ENCODE data around the gene FOXR1.
"Not testable (repeated sequence)": the region's sequence is repeated elsewhere in the genome, so short reads cannot be mapped to it uniquely, and the experiment has no call there.

FOXR1 gene

GRCh38 chr11:118958577-118958976 is 13.0 kb upstream of the FOXR1 start:
- no peak overlapping the region for H3K4me3 ChIP-seq (replicated peaks; ENCODE audit: low read depth, low read length)
- TF ChIP-seq CTCF (IDR thresholded peaks at IDR 0.05; ENCODE audit: low read depth, low read length, missing control alignments), result no peak
- no peak for DNase-seq (ENCODE audit: extremely low read depth, low read depth)

GRCh38 chr11:118961189-118961588 is 10.4 kb upstream of the FOXR1 start:
- no peak for TF ChIP-seq CTCF (IDR thresholded peaks at IDR 0.05; ENCODE audit: low read depth, low read length, missing control alignments)
- no peak for DNase-seq (ENCODE audit: extremely low read depth, low read depth)
- no peak overlapping the region for H3K4me3 ChIP-seq (replicated peaks; ENCODE audit: low read depth, low read length)

- no peak overlapping the region for H3K4me3 ChIP-seq (replicated peaks; ENCODE audit: low read depth, low read length)
- no peak for TF ChIP-seq CTCF (IDR thresholded peaks at IDR 0.05; ENCODE audit: low read depth, low read length, missing control alignments)
- DNase-seq (ENCODE audit: extremely low read depth, low read depth), result no peak
Observed at GRCh38 chr11:118961591-118961990, 10.0 kb upstream of the FOXR1 start.

GRCh38 chr11:118969508-118969907 is 2.1 kb upstream of the FOXR1 start:
- not testable (repeated sequence) for H3K4me3 ChIP-seq (replicated peaks; ENCODE audit: low read depth, low read length); DNase-seq (ENCODE audit: extremely low read depth, low read depth)

GRCh38 chr11:118973985-118974384 is 2.4 kb downstream of the FOXR1 start:
- TF ChIP-seq CTCF (IDR thresholded peaks at IDR 0.05; ENCODE audit: low read depth, low read length, missing control alignments), result no peak
- no peak for DNase-seq (ENCODE audit: extremely low read depth, low read depth)
- no peak overlapping the region for H3K4me3 ChIP-seq (replicated peaks; ENCODE audit: low read depth, low read length)

- H3K4me3 ChIP-seq (replicated peaks; ENCODE audit: low read depth, low read length), result no peak overlapping the region
- TF ChIP-seq CTCF (IDR thresholded peaks at IDR 0.05; ENCODE audit: low read depth, low read length, missing control alignments), result no peak
- no peak for DNase-seq (ENCODE audit: extremely low read depth, low read depth)
Observed at GRCh38 chr11:118975771-118976709, 4.5 kb downstream of the FOXR1 start.

GRCh38 chr11:118979434-118979833 is 7.9 kb downstream of the FOXR1 start:
- no peak for DNase-seq (ENCODE audit: extremely low read depth, low read depth)
- TF ChIP-seq CTCF (IDR thresholded peaks at IDR 0.05; ENCODE audit: low read depth, low read length, missing control alignments), result no peak
- H3K4me3 ChIP-seq (replicated peaks; ENCODE audit: low read depth, low read length), result no peak overlapping the region
